Measurements from ENCODE around the gene MPZL3.

MPZL3 gene

GRCh38 chr11:118231461-118231860, 20.7 kb downstream of the MPZL3 start:
- no peak for DNase-seq (ENCODE audit: low read depth)

GRCh38 chr11:118230088-118230487, 22.1 kb downstream of the MPZL3 start:
- DNase-seq (ENCODE audit: low read depth): no peak

- no peak for DNase-seq (ENCODE audit: low read depth)
Observed at GRCh38 chr11:118229274-118229847, 22.8 kb downstream of the MPZL3 start.

GRCh38 chr11:118227865-118228785, 24.0 kb downstream of the MPZL3 start:
- DNase-seq (ENCODE audit: low read depth): no peak

GRCh38 chr11:118226781-118227180, 25.4 kb downstream of the MPZL3 start:
- no peak for DNase-seq (ENCODE audit: low read depth)

GRCh38 chr11:118226296-118226695, 25.9 kb downstream of the MPZL3 start:
- no peak for DNase-seq (ENCODE audit: low read depth)

GRCh38 chr11:118224511-118225188, 27.5 kb downstream of the MPZL3 start, which contains the start of gene JAML:
TSS of gene JAML (minus strand) at chr11:118225011. CDS start at chr11:118214866, 10,145 bp downstream.
- peak; percentile 46 for DNase-seq (ENCODE audit: low read depth)

- DNase-seq (ENCODE audit: low read depth): no peak
Observed at GRCh38 chr11:118223992-118224391, 28.2 kb downstream of the MPZL3 start.

- no peak for DNase-seq (ENCODE audit: low read depth)
Observed at GRCh38 chr11:118223570-118223969, 28.6 kb downstream of the MPZL3 start.

- DNase-seq (ENCODE audit: low read depth): no peak
Observed at GRCh38 chr11:118222437-118222836, 29.7 kb downstream of the MPZL3 start.

- DNase-seq (ENCODE audit: low read depth): no peak
Observed at GRCh38 chr11:118221419-118221818, 30.7 kb downstream of the MPZL3 start.

GRCh38 chr11:118219732-118220131, 32.4 kb downstream of the MPZL3 start:
- no peak for DNase-seq (ENCODE audit: low read depth)

- no peak for DNase-seq (ENCODE audit: low read depth)
Observed at GRCh38 chr11:118219244-118219643, 32.9 kb downstream of the MPZL3 start.

GRCh38 chr11:118217575-118217974, 34.6 kb downstream of the MPZL3 start:
- DNase-seq (ENCODE audit: low read depth): no peak

- no peak for DNase-seq (ENCODE audit: low read depth)
Observed at GRCh38 chr11:118216621-118217481, 35.3 kb downstream of the MPZL3 start.

GRCh38 chr11:118215765-118216164, 36.4 kb downstream of the MPZL3 start:
- no peak for DNase-seq (ENCODE audit: low read depth)

- no peak for DNase-seq (ENCODE audit: low read depth)
Observed at GRCh38 chr11:118215262-118215661, 36.9 kb downstream of the MPZL3 start.

- DNase-seq (ENCODE audit: low read depth): no peak
Observed at GRCh38 chr11:118214210-118214914, 37.8 kb downstream of the MPZL3 start.

GRCh38 chr11:118213781-118214180, 38.4 kb downstream of the MPZL3 start:
- no peak for DNase-seq (ENCODE audit: low read depth)

GRCh38 chr11:118213201-118213600, 39.0 kb downstream of the MPZL3 start:
- DNase-seq (ENCODE audit: low read depth): no peak

- no peak for DNase-seq (ENCODE audit: low read depth)
Observed at GRCh38 chr11:118212781-118213191, 39.4 kb downstream of the MPZL3 start.

Data from activated T-helper 1 cell treated with Interleukin-2 at 50 U/mL for 16 hours (primary cell).